ENCODE results near the gene KLRF2. TPM values are rescaled to one million over a fixed set of nuclear protein-coding genes. Genes with fewer than 3 reads are reported as not detected.

Gene KLRF2
- total RNA-seq, 1 experiment from 2014 or later: not detected

GRCh38 chr12:9944391-9944790 is 63.1 kb downstream of the KLRF2 start:
- POLR2A ChIA-PET (ENCODE audit: unreplicated experiment): no interaction called here
- no peaks in the 10 kb centered on the region for H3K4me1 ChIP-seq (replicated peaks; ENCODE audit: insufficient read depth)
- TF ChIP-seq EZH2 (IDR thresholded peaks at IDR 0.05; ENCODE audit: low read depth) (no peak), CTCF (conservative IDR thresholded peaks at IDR 0.05) (no peak)
- CTCF ChIA-PET: no interaction called here
- no peak overlapping the region; the same call in 1 of the 2 replicates for H2AFZ ChIP-seq
- no peaks in the 10 kb centered on the region for H3F3A ChIP-seq (ENCODE audit: insufficient read depth, low read depth)
- no peaks in the 10 kb centered on the region for H3K79me2 ChIP-seq (ENCODE audit: low read depth)
- no peak overlapping the region for H3K27ac ChIP-seq
- no peaks in the 10 kb centered on the region for H3K9me2 ChIP-seq (ENCODE audit: insufficient read depth)
- no peaks in the 10 kb centered on the region for H3K36me3 ChIP-seq (ENCODE audit: low read depth)
- no peaks in the 10 kb centered on the region for H4K20me1 ChIP-seq (ENCODE audit: insufficient read depth)
- H3K9me3 ChIP-seq (ENCODE audit: insufficient read depth, low read depth): no peaks in the 10 kb centered on the region
- intact Hi-C loops (cut with micrococcal nuclease; ENCODE audit: unreplicated experiment): loop anchor here (5.0 kb wide), 1 partner anchor 198 kb away; no protein-coding TSS in a partner anchor
- no peaks in the 10 kb centered on the region for H3K27me3 ChIP-seq (ENCODE audit: insufficient read depth, low read depth)
- no peak overlapping the region for H3K4me2 ChIP-seq
- BruUV-seq (replicated peaks): no TSS peak
- DNase-seq: no peak
- no peak overlapping the region for H3K4me3 ChIP-seq

Other genes starting within 250 kb of the KLRF2 start
- 32.6 and 37.8 TPM in 2 replicates for gene CLEC2D, start 211.8 kb upstream of the KLRF2 start, total RNA-seq (2021)
- not detected in 2 replicates for gene CLECL1, start 148.4 kb upstream of the KLRF2 start, total RNA-seq (2021)
- gene CD69, start 120.6 kb upstream of the KLRF2 start, total RNA-seq (2021): not detected in 2 replicates
- not detected in 2 replicates for gene KLRF1, start 54.0 kb upstream of the KLRF2 start, total RNA-seq (2021)
- gene CLEC2B, start 12.1 kb upstream of the KLRF2 start, total RNA-seq (2021): 3.4 and 3.9 TPM in 2 replicates
- not detected in 2 replicates for gene CLEC2A, start 50.9 kb downstream of the KLRF2 start, total RNA-seq (2021)
- gene CLEC12A, start 89.9 kb downstream of the KLRF2 start, total RNA-seq (2021): 0.55 and 1.0 TPM in 2 replicates
- not detected in 2 replicates for gene CLEC1B, start 117.6 kb downstream of the KLRF2 start, total RNA-seq (2021)
- gene CLEC12B, start 129.1 kb downstream of the KLRF2 start, total RNA-seq (2021): not detected in 2 replicates
- not detected in 2 replicates for gene CLEC9A, start 149.2 kb downstream of the KLRF2 start, total RNA-seq (2021)
- gene CLEC1A, start 217.5 kb downstream of the KLRF2 start, total RNA-seq (2021): 0.23 TPM in 1 of 2 replicates, not detected in the other
- 5.1 and 6.1 TPM in 2 replicates for gene CLEC7A, start 248.7 kb downstream of the KLRF2 start, total RNA-seq (2021)